Gastrocnemius medialis (tissue), 4 donors: ENCODE data around the gene SPTBN5.

ENCODE experiments used
- CTCF ChIP-seq, 5 experiments: fragments of 450-650 bp in 3 of 5; fragments of 200-600 bp in 2 of 5; sonication (generic) in 2 of 5; IDR thresholded peaks in 4 of 5; conservative IDR thresholded peaks in 1 of 5; 1 replicate in 4 of 5; 2 replicates in 1 of 5; pipeline ENCODE4 v1.5.1; 2016 to 2019; ENCODE audit warnings: antibody characterized with exemption in 5 of 5, mild to moderate bottlenecking in 3 of 5, moderate library complexity in 3 of 5
- POLR2A ChIP-seq, 2 donors: fragments of 450-650 bp; IDR thresholded peaks; one replicate each; pipeline ENCODE4 v1.6.1; 2017; ENCODE audit warnings: antibody characterized with exemption in 2 of 2, mild to moderate bottlenecking in 2 of 2, moderate library complexity in 2 of 2

- TF ChIP-seq CTCF (IDR thresholded peaks at IDR 0.05 in 4 of 5, conservative IDR thresholded peaks at IDR 0.05 in 1 of 5): no peak
- no peak for TF ChIP-seq POLR2A (IDR thresholded peaks at IDR 0.05)
These were observed 32.0 kb downstream of the SPTBN5 start for GRCh38 chr15:41861736-41862356.
